GM19099 (cell line): Measurements from ENCODE around the gene RBBP8.

ENCODE experiments used
- POLR2A ChIP-seq: IDR thresholded peaks from 3 replicates; pipeline ENCODE4 v1.6.1; 2011; ENCODE audit warnings: low read depth; ENCODE audit not compliant: insufficient read length; ENCODE audit errors: extremely low read depth

Gene RBBP8

GRCh38 chr18:22933206-22933965 is at the start of gene RBBP8:
TSS of gene RBBP8 (plus strand) at chr18:22933328. CDS start at chr18:22936852, 3,524 bp downstream.
- TF ChIP-seq POLR2A: peak; percentile 57

GRCh38 chr18:22883827-22884226 is 49.3 kb upstream of the RBBP8 start:
- no peak for TF ChIP-seq POLR2A

GRCh38 chr18:22899421-22899820 is 33.7 kb upstream of the RBBP8 start:
- TF ChIP-seq POLR2A: no peak

GRCh38 chr18:22900558-22901238 is 32.4 kb upstream of the RBBP8 start:
- TF ChIP-seq POLR2A: no peak

- TF ChIP-seq POLR2A: no peak
Observed at GRCh38 chr18:22902093-22902492, 31.0 kb upstream of the RBBP8 start.

DNA sequence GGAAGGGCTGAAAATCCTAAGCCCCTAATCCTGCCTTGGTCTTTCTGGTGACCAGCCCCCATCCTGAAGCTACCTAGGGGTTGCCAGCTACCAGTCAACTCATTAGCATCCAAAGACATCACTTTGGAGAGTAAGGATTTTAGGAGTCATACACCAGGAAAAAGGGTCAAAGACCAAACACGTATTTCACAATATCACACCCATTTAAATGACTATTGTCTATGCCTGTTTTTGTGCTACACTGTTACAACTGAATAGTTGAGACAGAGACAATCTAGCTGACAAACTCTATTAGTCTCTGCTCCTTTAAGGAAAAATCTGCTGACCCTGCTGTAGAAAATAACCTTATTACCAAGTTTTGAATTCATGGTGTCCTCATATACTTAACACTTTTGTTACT is 21.0 kb upstream of the RBBP8 start:
- TF ChIP-seq POLR2A: no peak

GRCh38 chr18:22912835-22913234 is 20.3 kb upstream of the RBBP8 start:
- TF ChIP-seq POLR2A: no peak

DNA sequence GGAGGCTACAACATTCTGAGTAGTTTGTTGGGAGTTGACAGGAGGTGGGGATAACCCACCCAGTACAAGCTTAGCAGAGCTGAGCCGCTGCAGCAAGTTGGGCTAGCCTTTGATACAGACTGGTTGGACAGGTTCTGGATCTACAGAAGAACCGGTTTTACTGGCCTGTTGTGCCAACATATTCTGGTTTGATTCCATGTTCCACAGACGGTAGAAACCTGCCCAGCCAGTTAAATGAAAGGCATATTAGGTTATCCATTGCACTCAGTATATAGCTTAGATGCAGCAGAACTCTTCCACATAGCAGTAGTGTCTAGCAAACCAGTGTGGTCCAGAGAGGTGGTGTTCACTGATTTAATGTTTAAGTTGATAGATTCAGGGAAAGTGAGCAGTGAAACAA is 19.3 kb upstream of the RBBP8 start:
- no peak for TF ChIP-seq POLR2A

DNA sequence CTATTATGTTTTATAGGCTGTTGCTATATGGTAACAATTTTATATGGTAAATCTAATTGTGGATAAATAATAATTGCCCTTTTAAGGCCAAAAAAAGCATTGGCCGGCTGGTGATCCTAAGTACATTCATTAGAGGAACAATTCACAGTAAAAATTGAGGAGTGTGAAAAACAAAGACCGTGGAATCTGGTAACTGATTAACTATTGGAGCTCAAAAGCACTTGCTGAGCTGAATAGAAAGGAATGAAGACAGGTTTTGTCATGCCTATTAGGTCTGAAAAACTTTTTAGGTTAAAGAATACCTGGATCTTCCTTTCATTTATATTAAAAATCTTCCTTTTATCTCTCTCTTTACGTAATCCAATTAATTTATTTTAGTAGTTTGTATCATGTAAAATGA is 18.5 kb upstream of the RBBP8 start:
- no peak for TF ChIP-seq POLR2A

DNA sequence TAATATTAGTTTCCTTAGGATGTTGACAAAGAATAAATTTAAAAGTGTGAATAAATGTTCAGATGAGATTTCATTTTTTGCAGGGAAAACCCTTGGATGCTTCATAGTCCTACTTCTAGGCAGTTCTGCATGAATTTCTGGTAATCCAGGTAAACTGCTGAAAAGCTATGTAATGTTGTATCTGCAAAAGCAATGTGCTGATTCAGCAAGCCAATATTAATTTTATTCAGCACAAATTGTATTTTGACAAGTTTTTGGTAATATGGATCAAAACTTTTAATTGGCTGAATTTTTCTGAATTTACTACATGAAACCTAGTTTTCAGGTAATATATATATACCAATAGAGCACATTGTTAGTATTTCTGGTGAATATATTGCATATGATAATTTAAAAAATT is 17.8 kb upstream of the RBBP8 start:
- no peak for TF ChIP-seq POLR2A

DNA sequence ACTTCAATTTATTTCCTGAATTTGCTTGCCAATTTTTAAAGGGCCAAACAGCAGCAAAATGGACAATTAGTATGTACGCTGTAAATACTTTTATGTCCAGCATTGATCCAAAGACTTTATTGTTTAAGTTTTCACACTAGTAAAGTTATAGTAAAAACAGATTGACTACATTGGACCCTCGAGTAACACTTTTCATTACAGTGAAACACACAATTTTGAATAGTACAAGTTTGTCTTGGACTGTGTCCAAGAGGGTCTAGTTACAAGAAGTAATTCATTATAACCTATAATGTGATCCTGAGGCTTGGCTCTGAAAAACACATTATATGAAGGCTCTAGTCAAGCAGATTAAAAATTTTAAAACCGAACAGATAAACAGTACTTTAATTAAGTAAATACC is 11.4 kb upstream of the RBBP8 start:
- TF ChIP-seq POLR2A: no peak

DNA sequence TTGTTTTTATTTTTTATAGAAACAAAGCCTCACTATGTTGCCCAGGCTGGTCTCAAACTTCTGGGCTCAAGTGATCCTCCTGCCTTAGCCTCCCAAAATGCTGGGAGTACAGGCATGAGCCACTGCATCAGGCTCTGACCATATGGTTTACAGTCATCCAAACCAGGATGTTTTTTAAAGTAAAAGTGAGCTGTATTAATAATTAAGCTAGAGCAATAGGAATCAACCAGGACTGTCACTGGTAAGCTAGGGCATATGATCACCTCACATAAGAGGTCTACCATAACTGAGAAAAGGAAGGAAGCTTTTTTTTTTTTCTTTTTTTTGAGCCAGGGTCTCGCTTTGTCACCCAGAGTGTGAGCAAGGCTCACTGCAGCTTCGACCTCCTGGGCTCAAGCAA is 8.5 kb upstream of the RBBP8 start:
- TF ChIP-seq POLR2A: no peak

GRCh38 chr18:22926454-22926853 is 6.7 kb upstream of the RBBP8 start:
- no peak for TF ChIP-seq POLR2A

DNA sequence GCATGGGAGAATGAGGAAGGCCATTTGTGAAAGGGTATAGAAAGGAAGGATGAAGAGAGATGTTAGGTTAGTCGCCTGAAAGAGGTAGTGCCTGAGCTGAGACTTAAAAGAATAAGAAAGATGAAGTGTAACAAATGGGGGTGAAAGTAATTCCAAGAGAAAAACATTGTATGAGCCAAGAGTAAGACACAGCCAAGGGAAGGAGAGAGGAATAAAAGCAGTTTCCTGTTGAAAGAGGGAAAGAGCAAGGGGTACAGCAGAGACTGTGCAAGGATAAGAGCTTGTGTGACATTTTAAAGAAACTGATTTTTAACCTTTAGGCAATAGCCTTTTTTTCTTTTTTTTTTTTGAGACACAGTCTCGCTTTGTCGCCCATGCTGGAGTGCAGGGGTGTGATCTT is 4.8 kb upstream of the RBBP8 start:
- TF ChIP-seq POLR2A: no peak

GRCh38 chr18:22930089-22930713 is 2.9 kb upstream of the RBBP8 start:
- no peak for TF ChIP-seq POLR2A

DNA sequence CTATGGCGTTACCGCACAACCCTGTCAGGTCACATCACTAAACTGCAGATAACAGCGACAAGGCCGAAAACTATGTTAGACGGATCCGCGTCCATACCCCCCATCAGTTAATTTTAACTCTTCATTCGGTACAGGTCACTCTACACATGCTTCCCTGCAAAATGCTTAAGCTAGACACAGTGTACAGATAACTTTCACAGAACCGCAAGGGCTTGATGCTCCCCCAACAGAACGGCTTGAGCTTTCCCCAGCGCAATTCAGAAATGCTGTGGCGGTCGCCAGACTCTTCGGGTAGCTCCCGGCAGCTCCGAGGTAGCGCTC is 283 bp upstream of the RBBP8 start:
- TF ChIP-seq POLR2A: no peak
